ENCODE data around the gene PLCB1. TPM values are rescaled to one million over a fixed set of nuclear protein-coding genes. Genes with fewer than 3 reads are reported as not detected.

Gene PLCB1
- total and polyA plus RNA-seq, 2 of the 4 experiments (the other 2 are of a cell fraction): 5.6 to 16.1 TPM

GRCh38 chr20:8579035-8579434, 447.0 kb downstream of the PLCB1 start:
- H3K9ac ChIP-seq (ENCODE audit: low read depth, low read length): no peak overlapping the region

More at GRCh38 chr20:8579035-8579434, 447.0 kb downstream of the PLCB1 start:
- ATAC-seq (ENCODE audit: low read depth) (no peak), DNase-seq (no peak)
- POLR2A ChIA-PET (ENCODE audit: unreplicated experiment): no interaction called here
- Histone ChIP-seq H3K4me3 (ENCODE audit: insufficient read depth, low read depth, low read length) (no peak overlapping the region), H4K91ac (ENCODE audit: insufficient read depth, low read depth, low read length) (no peak overlapping the region), H2AFZ (replicated peaks; ENCODE audit: low read length, poor library complexity) (no peak overlapping the region), H3K27me3 (ENCODE audit: control insufficient read depth, insufficient read depth, low read length) (no peaks in the 10 kb centered on the region), H4K5ac (ENCODE audit: low read depth, low read length) (no peak overlapping the region), H3K4ac (ENCODE audit: low read depth, low read length) (no peak overlapping the region), H3K79me1 (ENCODE audit: low read depth in 1 of 2, low read length in 2 of 2) (no peaks in the 10 kb centered on the region), H3K4me2 (ENCODE audit: low read depth, low read length) (no peak overlapping the region), H3K4me1 (ENCODE audit: control insufficient read depth, insufficient read depth, low read length) (peaks cover 2% of the 10 kb centered on the region; the same call in 1 of the 2 replicates), H2BK120ac (ENCODE audit: low read depth, low read length) (no peak overlapping the region), H3K36me3 (ENCODE audit: control insufficient read depth, insufficient read depth, low read length) (no peaks in the 10 kb centered on the region), H4K20me1 (ENCODE audit: insufficient read depth, low read length) (no peaks in the 10 kb centered on the region), H4K8ac (ENCODE audit: low read depth in 2 of 2, low read length in 2 of 2) (no peak overlapping the region), H2AK5ac (ENCODE audit: low read depth, low read length) (no peak overlapping the region), H2AK9ac (replicated peaks; ENCODE audit: low read depth, low read length, poor library complexity) (no peak overlapping the region), H3K23ac (ENCODE audit: low read depth, low read length) (no peak overlapping the region), H3K56ac (ENCODE audit: extremely low read depth, insufficient read depth, low read length) (no peak overlapping the region), H3K9me3 (ENCODE audit: control insufficient read depth, insufficient read depth, low read length) (no peaks in the 10 kb centered on the region), H2BK5ac (ENCODE audit: low read depth, low read length, poor library complexity, severe bottlenecking) (no peak overlapping the region), H3K27ac (ENCODE audit: insufficient read depth, low read length) (no peak overlapping the region), H3K18ac (ENCODE audit: low read depth, low read length) (no peak overlapping the region), H3K14ac (replicated peaks; ENCODE audit: low read depth, low read length) (no peak overlapping the region), H2BK20ac (ENCODE audit: low read depth, low read length) (no peak overlapping the region), H2BK15ac (ENCODE audit: low read depth, low read length) (no peak overlapping the region), H3K9me1 (ENCODE audit: insufficient read depth, low read length) (no peaks in the 10 kb centered on the region)
- CTCF ChIA-PET: no interaction called here
- intact Hi-C loops (cut with micrococcal nuclease) (no loop called here), dilution Hi-C loops (cut with HindIII; ENCODE audit: low sequenced_read_pairs, unreplicated experiment) (no loop called here), in situ Hi-C loops (cut with MboI; ENCODE audit: low sequenced_read_pairs) (no loop called here)
- TF ChIP-seq USF2 (IDR thresholded peaks at IDR 0.05; ENCODE audit: low read depth, low read length) (no peak), CHD1 (IDR thresholded peaks at IDR 0.05; ENCODE audit: low read depth, low read length) (no peak), RCOR1 (IDR thresholded peaks at IDR 0.05; ENCODE audit: insufficient replicate concordance, low read length) (no peak), MAZ (IDR thresholded peaks at IDR 0.05; ENCODE audit: borderline replicate concordance, low read depth, low read length) (no peak), RFX5 (IDR thresholded peaks at IDR 0.05; ENCODE audit: low read depth, low read length) (no peak), FOS (IDR thresholded peaks at IDR 0.05; ENCODE audit: low read depth, low read length) (no peak), CEBPB (IDR thresholded peaks at IDR 0.05; ENCODE audit: low read depth, low read length) (no peak), SMC3 (IDR thresholded peaks at IDR 0.05; ENCODE audit: low read depth, low read length) (no peak), NFE2L2 (IDR thresholded peaks at IDR 0.05; ENCODE audit: low read depth, low read length) (no peak), MAFK (IDR thresholded peaks at IDR 0.05; ENCODE audit: low read depth, low read length) (no peak)
- no TSS peak for BruUV-seq (replicated peaks)
- WGBS, 2 experiments (ENCODE audit: extremely low coverage in 2 of 2, insufficient read length in 1 of 2): no CpG with 5 or more reads among the region's 3 CpGs
